GM12801 (cell line): ENCODE results near the gene UFC1.

Source experiments
- CTCF ChIP-seq: IDR thresholded peaks from one replicate; pipeline ENCODE4 v1.5.1; 2011; ENCODE audit warnings: control low read depth; ENCODE audit not compliant: insufficient read length; ENCODE audit errors: extremely low read depth

The UFC1 gene

GRCh38 chr1:161117759-161118581 lies 35.8 kb upstream of the UFC1 start, which contains the start of the genes NIT1 and PFDN2:
NIT1 (plus strand) TSS chr1:161118105; CDS start chr1:161118177, 72 bp downstream.
PFDN2 (minus strand) TSS chr1:161118037; CDS start chr1:161118026, 11 bp downstream.
- no peak for TF ChIP-seq CTCF

- TF ChIP-seq CTCF, result no peak
These were observed 34.5 kb upstream of the UFC1 start for GRCh38 chr1:161119092-161119903.

- no peak for TF ChIP-seq CTCF
These were observed 32.6 kb upstream of the UFC1 start for GRCh38 chr1:161121042-161121650.

DNA sequence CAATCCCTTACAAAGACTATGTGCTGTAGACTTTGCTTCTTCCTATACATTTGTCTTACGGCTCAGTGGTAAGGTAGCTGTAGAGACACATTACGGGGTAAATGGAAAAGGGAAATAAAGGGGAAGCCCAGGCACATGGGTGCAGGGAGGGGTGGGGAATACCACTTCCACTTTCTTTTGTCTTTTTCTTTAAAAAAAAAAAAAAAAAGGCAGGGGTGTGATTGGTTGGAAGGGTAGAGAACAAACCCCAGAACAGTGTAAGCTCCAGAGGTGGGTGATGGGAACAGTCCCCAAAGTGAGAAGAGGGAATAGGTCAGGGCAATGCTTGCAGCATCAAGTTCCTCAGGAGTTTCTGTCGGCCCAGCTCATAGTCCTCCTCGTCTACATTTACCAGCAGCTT lies 31.9 kb upstream of the UFC1 start:
- no peak for TF ChIP-seq CTCF

GRCh38 chr1:161122967-161123366 lies 30.8 kb upstream of the UFC1 start:
- TF ChIP-seq CTCF, result no peak

DNA sequence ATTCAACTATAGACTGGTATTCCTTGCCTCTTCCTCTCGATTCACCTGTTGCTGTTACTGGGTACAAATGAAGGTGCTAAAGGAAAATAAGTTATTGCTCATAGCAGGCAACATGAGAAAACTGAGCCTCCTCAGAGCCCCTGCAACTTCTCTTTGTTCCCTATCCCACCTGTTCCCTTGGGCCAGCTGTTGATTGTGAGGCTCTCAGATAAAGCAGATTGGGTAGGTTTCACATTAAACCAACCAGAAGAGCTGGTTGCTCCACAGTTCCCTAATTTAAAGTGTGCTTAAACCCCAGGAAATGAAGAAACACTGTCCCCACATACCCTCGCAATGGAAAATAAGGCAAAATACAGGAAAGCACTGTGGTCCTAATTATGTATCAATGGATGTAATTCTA lies 26.1 kb upstream of the UFC1 start:
- no peak for TF ChIP-seq CTCF
